CD4-positive, alpha-beta T cell treated with Interleukin-17A for 1 hour (primary cell): ENCODE results near the gene CACNA1F.
A peak's percentile ranks its signal among the peaks of the same experiment; 100 is the strongest.

ENCODE experiments used
- DNase-seq: peaks from one replicate; pipeline ENCODE4 v3.0.0-alpha.2; 2020

Gene CACNA1F

DNA sequence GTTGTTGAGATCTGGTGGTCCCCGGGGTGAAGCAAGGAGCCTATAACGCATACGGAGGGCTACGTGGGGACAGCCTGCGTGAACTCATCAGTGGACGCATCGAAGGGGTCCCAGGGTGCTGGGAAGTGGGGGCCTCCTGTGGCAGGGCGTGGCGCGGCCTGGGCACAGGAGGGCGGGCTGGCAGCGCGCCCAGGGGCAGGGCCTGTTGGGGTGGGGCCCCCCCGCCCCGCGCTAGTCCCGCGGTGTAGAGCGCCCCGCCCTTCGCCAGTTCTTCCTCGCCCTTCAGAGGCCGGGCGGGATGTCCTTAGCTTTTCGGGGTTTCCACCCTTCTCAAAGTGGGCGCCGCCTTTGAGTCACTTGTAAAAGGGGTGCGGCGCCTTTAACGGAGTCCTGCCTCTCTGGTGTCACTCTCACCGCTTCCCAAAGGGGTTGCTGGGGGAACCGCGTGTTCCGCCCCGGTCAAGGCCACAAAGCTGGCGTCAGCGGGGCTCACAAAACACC lies 60.8 kb downstream of the CACNA1F start:
- DNase-seq: peak; percentile 80

DNA sequence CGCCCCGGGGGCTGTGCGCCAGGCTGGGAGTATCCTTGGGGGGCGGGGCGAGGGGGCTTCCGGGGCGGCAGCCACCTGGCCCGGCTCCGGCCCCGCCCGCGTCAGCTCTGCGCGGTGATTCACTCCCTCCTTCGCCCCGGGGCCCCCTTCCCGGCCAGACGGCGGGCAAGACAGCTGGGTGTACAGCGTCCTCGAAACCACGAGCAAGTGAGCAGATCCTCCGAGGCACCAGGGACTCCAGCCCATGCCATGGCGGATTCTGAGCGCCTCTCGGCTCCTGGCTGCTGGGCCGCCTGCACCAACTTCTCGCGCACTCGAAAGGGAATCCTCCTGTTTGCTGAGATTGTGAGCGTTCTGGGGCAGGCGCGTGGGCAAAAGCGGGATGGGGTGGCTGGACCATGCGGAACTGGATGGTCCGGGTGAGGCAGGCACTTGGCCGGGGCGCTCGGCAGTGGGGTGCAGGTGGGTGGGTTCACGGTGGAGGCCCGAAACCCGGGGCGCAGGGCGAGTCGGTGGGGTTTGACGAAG lies 61.3 kb downstream of the CACNA1F start, which contains the start of gene PLP2:
Gene PLP2, plus strand, starts transcription at position 147 of the 528 bp plus-strand sequence. Its CDS starts 103 bp downstream, at position 250.
- DNase-seq: peak; percentile 70

DNA sequence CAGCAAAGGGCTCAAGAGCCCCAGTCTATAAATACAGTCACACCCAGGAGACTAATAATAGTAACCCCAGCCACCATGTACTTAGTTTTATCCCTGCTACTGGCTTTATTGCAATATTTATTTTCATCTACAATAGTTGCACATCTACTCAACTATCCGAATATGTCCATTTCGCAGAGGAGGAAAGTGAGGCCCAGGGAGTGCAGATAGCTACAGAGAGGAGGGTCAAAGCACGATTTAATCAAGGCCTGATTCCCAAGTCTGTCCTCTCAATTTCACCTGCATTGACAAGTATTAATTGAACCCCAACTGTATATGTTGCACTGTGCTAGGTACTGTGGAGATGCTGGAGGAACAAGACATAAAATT lies 65.4 kb downstream of the CACNA1F start:
- no peak for DNase-seq

DNA sequence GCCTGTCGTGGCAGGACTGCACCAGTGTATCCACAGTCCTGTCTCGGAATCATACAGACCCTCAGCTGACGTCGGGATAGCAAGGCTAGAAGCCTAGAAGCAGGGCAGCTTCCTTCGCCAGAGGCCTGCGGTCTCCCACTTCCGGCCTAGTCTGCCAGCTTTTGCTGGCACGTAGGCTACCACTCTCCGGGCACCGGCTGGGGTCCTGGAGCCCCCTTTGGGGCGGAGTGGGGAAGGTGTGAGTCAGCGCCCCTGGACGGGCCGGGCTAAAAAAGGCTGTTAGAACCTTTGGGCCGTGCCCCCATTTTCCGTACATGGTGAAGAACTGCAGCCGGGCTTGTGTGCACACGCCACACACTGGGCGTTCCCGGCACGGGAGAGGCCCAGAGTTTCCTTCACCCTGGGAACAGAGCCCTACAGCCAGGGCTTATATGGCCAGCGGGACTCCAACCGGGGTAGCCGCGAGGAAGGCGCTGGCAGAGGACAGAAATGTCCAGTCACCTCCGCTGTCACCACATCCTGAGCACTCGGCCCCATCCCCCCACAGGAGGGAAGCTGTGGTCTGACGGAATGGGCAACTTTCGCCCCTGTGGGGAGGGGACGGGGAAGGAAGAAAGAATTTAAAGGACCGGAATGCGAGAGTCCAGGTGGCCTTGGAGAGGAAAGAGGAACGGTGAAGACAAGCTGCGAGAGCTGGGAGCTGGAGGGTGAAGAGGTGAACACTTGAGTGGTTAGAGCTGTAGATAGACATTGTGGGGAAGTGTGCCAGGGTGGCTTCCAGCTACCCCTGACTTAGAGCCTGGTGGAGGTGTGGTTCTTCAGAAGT lies 66.0 kb downstream of the CACNA1F start:
- DNase-seq: peak; percentile 80

DNA sequence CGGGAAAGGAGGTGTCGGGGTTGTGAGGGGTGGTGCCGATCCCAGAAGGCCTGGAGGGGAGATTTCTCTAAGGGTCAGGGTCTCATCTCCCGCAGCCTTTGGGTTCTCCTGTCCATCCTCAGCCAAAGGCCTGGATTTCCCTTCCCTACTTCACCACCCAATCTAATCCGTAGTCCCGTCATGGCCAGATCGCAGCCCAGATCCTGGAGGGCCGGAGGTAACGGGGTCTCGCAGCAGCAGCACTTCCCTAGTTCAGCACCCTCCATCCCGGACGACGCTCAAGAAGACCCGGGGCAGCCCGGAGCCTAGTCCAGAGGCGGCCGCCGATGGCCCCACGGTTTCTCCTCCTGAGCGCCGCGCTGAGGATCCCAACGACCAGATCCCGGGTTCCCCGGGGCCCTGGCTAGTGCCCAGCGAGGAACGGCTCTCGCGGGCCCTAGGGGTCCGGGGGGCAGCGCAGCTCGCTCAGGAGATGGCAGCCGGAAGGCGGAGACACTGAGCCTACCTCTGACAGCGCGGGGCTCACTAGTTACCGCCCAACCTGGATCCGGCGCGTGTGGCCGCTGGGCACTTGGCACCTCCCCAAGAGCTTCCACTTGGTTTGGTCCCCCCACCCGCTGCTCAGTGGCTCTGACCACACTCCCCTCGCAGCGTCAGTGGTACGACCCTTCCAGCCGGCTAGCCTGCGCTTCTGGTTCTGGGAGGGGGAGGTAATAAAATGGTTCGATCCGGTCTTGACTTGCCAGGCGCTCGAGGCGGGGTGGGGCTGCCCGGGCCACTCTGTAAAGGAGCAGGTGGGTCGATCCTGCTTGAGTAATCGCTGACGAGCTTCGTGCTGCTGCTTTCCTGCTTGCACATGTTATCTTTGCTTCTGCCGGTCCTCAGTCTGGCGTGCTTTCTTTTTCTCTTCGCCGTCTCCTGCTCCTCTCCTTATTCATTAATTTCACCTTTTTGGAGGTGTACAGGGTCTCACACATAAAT lies 66.9 kb downstream of the CACNA1F start:
- peak; percentile 85 for DNase-seq

DNA sequence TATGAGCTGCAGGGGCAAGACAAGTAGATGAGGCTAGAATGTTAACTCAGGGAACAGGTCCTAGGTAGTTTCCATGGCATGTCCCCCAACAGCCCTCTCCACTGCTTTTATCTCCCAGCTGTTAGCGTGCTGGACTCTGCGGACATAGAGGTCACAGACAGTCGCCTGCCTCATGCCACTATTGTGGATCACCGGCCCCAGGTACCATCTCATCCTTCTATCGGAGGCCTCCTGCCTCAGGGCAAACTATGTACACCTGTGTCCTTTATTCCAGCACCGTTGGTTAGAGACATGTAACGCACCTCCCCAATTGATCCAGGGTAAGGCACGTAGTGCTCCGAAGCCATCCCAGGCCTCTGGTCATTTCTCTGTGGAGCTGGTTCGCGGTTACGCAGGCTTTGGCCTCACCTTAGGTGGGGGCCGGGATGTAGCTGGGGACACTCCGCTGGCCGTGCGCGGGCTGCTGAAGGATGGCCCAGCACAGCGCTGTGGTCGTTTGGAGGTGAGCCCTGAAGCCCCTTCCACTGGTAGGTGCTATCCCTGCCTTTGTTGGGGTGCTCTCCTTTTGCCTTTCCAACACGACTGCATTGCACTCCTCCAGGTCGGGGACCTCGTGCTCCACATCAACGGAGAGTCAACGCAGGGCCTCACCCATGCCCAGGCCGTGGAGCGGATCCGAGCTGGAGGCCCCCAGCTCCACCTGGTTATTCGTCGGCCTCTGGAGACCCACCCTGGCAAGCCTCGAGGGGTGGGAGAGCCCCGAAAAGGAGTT lies 68.4 kb downstream of the CACNA1F start:
- no peak for DNase-seq

DNA sequence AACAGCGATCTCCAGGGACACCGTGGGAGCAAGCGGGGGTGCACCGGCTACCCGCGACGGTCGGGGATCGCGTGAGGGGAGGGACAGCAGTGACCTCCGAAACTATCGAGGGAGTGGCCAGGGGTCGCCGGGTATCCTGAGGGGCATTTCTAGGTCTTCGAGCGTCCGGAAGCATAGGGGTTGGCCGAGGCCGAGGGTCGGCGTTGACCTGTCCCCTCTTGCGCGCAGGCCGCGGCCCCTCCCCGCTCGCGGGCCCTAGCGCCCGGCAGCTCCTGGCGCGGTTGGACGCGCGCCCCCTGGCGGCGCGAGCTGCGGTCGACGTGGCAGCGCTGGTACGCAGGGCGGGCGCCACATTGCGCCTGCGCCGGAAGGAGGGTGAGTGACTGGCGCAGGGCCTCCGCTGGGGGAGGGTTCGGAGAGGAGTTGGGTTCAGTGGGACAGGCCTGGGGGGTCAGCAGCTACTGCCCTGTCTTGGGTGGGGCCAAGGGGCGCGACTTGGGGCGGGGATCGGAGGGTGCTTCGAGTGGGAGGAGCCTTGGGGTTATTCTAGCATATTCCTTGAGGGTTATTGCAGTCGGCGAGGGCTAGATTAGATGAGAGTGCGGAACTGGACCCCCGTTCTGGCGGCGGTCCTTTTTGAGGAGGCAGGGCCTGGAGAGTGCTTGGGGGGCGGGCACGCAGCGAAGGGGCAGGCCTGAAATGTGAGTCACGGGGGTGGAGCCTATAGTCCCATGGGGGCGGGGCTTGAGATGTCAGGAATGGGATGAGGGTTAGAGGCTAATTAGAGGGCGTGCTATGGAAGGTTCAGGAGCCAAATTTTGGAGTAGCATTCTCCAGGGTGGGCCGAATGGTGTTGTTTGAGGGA lies 69.4 kb downstream of the CACNA1F start:
- DNase-seq: peak; percentile 87

DNA sequence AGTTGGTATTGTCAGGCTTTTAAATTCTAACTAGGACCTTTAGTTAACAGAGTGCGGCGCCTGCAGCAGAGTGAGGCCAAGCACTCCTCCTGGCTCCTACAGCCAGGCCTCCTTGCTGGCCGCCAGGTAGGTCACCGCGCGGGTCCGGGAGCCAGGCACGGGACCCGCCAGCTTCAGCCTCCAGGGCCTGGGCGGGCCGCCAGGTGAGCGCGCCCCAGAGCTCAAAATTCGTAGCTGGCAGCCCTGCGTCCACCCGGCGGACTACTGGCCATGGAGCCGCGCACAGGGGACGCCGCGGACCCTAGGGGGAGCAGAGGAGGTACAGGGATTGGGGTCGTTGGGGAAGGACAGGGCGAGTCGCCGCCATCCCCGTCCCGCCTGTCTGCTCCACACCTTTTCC lies 70.5 kb downstream of the CACNA1F start, which contains the start of gene MAGIX:
Gene MAGIX, plus strand, starts transcription at position 139 of the 400 bp plus-strand sequence. Its CDS starts 132 bp downstream, at position 271.
- DNase-seq: no peak

DNA sequence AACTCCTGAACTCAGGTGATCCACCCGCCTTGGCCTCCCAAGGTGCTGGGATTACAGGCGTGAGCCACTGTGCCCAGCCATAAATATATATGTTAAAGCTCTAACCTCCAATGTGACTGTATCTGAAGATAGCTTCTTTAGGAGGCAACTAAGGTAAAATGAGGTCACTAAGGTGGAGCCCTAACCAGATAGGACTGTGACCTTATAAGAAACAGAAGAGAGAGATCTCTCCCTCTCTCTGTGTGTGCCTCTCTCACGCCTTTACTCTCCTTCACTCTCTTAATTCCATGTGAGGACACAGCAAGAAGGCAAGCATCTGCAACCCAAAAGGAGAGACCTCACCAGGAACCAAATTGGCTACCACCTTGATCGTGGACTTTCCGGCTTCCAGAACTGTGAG lies 71.5 kb downstream of the CACNA1F start:
- no peak for DNase-seq

DNA sequence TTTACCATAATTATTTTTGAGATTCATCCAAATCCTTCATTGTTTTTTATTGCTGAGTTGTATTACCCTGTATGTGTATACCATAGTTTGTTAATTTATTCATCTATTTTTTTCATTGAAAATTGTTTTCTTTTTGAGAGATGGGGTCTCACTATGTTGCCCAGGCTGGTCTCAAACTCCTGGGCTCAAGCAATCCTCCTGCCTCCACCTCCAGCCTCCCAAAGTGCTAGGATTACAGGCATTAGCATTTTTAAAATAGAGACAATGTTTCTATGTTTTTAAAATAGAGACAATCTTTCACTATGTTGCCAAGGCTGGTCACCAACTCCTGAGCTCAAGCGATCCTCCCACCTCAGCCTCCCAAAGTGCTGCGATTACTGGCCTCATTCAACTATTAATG lies 72.2 kb downstream of the CACNA1F start:
- DNase-seq: no peak

DNA sequence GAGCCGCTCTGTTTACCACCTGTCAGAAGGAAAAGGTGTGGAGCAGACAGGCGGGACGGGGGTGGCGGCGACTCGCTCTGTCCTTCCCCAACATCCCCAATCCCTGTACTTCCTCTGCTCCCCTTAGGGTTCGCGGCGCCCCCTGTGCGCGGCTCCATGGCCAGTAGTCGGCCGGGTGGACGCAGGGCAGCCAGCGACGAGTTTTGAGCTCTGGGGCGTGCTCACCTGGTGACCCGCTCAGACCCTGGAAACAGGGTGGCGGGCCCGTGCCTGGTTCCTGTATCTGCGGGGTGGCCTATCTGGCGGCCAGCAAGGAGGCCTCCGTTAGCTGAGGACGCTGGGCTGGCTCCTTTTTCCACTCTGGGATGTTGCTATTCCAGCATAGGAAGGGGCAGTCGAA lies 75.9 kb downstream of the CACNA1F start:
- DNase-seq: no peak

DNA sequence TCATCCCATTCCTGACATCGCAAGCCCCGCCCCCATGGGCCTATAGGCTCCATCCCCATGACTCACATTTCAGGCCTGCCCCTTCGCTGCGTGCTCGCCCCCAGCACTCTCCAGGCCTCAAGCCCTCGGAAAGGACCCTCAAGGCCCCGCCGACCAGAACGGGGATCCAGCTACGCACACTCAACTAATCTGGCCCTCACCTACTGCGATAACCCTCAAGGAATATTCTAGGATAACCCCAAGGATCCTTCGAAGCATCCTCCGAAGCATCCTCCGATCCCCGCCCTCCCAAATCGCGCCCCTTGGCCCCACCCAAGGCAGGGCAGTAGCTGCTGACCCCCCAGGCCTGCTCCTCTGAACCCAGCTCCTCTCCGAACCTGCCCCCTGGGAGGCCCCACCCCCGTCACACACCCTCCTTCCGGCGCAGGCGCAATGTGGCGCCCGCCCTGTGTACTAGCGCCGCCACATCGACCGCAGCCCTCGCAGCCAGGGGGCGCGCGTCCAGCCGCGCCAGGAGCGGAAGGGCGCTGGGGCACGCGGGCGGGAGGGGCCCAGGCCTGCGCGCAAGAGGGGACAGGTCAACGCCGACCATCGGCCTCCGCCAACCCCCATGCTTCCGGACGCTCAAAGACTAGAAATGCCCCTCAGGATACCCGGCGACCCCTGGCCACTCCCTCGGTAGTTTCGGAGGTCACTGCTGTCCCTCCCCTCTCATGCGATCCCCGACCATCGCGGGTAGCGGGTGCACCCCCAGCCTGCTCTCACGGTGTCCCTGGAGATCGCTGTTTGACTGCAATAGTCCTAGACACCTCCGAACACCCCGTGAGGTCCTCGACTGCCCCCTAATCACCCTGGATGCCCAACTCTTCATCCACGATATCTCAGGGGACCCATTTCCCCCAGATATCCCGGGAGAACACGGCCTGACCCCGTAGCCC lies 77.0 kb downstream of the CACNA1F start:
- DNase-seq: peak; percentile 89

DNA sequence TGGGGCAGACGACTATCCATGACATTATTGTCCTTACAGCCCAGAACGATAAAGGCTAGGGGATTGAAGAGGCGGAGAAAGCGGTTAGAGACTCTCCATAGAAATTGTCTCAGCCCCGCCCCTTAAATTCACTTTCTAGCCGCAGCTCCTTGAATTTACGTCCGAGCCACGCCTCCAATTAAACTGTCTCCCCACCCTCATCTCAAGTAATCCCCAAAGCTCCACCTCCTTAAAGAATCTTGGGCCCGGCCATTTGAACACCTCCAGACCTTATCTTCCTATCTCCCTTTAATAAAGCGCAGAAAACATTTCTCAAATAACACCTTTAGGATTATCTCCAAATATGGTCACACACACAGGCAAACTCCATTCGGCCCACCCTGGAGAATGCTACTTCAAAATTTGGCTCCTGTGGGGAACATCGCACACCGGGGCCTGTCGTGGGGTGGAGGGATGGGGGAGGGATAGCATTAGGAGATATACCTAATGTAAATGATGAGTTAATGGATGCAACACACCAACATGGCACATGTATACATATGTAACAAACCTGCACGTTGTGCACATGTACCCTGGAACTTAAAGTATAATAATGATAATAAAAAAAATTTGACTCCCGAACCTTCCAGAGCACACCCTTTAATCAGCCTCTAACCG lies 77.8 kb downstream of the CACNA1F start:
- DNase-seq: peak; percentile 63
